DMS153 treated with DMSO at 0.1 percent for 48 hours (cell line): ENCODE data around the gene PLEK.

Source experiments
- DNase-seq: peaks from one replicate; lab custom pipeline; 2025; ENCODE audit not compliant: unreplicated experiment; lab: John Stamatoyannopoulos, UW

PLEK gene

DNA sequence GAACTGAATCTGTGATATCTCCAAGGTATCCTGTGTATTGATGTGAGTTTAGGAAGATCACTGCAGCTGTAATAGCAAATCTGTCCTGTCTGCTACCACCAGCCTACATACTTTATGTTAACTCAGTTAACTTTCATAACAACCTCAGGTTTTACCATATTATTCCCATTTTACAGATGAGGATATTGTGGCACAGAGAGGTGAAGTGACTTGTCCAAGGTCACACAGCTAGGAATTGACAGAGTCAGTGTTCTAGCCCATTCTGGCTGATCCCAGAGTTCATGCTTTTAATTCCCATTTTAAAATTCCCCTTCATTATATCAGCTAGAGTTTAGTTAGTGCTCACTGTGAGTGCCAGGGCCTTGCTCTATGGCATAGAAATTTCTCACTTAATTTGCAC is 49.4 kb downstream of the PLEK start:
- no peak for DNase-seq

DNA sequence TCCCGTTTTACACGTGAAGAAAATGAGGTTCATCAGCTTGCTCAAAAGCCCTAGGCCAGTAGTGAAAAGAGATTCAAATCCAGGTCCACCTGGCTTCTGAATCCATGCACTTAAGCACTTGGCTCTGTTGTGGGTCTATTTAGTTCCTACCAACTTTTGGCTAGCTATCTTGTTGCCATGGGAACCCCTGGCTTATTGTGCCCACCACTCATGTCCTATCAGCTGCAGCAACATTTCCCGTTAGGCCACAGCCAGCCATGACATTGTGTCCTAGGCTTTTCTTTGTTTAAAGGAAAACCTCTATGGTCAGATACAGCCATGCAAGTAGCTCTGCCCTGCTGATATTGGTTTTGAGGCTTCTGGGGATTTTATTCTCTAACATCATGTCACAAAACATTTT is 49.8 kb downstream of the PLEK start:
- DNase-seq, result no peak

DNA sequence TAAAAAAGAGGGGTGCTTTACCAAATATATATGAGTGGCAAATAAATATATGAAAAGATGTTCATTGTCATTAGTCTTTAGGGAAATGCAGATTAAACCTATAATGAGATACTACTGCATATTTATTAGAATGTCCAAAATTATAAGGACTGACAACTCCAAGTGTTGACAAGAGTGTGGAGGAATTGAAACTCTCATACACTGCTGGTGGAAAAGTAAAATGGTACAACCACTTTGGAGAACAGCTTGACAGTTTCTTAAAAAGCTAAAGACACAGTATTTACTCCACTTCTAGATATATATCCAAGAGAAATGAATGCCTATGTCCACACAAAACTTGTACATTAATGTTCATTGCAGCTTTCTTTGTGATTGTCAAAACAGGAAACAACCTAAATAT is 50.4 kb downstream of the PLEK start:
- no peak for DNase-seq

DNA sequence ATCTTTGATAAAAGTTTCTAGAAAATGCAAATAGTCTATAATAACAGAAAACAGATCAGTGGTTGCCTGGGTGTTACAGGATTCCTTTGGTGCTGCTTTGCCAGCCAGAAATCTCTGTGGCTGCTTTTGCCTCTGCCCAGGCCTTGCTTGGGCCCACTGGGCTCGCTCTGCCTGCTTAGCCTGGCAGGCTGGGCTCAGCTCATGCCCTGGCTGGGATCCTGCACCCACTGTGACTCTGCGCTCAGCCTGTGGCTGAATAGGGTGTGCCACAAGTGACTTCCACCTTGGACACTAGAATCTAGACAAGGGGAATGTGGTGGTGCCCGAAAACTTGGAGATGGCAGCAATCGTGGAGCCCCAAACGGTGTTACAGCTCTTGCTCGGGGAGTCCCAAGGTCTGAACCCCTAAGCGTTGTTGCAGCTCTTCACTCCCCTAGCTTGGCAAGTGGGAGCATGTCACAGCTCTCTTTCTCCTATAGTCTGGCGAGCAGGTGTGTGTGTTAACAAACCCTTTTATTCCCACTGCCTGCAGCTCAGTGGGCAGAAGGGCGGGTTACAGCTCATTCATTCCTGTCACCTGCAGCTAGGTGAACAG is 51.1 kb downstream of the PLEK start:
- DNase-seq, result peak; percentile 44

DNA sequence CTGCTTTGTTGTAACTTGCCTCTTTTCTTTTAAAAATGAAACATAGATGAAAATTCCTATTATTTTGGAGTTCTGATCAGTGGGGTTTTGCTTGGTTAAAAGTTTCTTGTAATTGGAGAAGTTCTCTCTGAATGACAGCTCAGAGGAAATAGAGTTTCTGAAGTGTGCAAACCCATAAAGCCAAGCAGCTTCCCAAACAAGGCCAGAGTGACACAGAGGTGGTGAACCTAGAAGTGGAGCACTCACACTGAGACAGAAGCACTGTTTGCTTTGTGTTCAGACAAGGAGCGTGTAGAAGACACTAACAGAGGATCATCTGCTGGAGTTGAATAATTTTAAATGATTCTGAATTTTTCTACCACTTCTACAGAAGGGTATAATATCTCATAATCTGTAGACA is 52.8 kb downstream of the PLEK start:
- no peak for DNase-seq

DNA sequence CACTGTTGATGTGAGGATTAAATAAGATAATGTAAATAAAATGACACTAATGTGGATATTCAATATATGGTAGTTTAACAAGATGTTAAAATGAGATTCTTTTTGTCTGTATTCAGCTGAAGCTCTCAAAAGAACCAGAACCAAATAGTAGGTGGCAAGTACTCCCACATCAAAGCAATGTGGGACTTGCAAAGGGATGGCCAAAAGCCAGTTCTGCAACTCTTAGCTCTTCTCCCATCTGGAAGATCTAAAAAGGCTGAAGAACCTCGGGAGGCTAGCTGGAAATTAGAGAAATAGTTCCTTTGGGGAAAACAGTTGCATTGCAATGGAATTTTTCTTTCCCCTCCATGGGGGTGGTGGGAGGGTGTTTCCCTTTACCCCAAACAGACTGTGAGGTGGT is 53.3 kb downstream of the PLEK start:
- DNase-seq, result no peak

DNA sequence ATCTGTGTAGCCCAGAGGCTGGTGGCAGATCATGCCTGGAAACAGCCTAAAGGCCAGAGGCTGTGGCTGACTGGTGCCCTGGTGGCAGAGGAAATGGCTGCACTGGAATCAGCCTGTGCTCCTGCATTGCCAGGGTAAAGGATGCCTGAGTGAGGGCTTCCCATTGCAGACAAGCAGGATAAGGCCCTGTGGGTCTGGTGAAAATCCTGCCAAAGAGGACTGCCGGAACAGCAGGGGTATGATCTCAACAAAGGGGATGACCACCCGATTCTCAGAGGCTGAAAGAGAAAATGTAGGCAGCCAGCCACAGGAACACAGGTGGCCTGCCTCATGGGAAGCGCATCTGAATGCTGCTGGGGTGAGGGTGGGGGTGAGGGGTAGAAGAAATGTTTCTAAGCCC is 53.8 kb downstream of the PLEK start:
- no peak for DNase-seq

DNA sequence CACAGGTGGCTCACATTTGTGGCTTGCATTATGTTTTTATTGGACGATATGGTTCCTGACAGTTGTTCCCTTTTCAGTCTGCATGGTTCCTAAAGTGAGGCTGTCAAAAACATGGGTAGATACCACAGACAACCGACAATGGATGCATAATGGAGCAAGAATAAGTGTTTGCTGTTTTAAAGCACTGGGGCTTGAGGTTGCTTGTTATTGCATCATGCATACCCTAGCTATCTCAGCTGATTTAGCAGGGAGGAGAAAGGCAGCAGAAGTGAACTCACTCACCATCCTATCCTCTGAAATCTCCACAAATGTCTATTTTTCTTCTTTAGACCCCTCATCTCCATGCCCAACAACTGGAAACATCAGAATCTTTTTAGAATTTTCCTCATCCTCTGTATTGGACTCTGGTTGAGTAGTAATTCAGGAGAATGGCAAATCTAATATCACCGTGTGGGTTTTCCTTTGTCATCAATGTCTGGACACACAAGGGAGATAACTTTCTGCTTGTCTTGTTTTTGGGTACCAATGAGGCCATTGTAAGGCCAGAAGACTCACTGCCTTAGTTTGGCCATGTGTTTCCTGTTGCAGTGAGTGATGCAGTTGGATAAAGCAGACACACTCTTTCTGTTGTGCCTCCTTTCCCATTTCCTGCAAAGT is 55.3 kb downstream of the PLEK start:
- no peak for DNase-seq

DNA sequence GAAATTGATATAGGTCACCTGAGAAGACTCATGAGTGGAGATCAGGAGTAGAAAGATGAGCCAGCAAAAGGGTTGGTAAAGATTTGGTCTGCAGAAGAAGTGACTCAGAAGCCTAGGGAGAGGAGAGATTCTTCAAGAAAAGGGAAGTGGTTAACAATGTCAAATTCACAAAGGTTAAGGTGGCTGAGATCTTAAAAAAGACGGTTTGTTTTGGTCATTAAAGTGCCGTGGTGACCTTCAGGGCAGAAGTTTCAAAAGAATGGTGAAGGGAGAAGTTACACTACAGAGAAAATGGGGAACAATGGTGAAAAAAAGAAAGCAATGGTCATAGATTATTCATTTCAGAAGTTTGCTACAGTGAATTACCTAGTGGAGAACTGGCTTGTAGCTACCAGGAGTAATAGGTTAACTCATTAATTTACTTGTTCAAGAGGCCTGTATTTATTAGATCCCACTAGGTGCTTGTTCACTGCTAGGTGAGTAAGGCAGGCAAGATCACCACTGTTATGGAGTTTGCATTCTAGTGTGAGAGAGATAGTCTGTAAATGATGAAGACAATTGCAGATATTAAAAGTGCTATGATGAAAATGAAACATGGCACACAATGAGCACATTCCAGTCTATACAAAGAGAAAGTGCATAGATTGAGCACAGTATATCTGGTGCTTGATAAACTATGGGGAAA is 59.0 kb downstream of the PLEK start:
- DNase-seq, result no peak

DNA sequence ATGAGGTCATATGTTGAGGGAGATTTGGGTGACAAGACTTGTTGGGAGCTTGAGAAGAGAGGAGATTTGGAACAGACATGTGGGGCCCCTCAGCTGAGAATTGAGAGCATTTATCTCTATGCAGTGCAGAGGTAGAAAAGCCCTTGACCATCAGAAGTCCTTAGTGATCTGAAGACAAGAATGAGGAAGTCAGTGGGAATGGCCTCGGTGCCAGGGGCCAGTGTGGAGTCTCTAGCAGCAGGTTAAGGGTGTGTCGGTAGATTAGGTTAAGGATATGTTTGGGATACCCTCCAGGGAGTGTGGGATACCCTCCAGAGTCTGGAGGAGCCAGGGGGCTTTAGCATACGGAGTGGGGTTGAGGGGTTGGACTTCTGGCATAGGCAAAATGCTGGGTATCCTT is 60.4 kb downstream of the PLEK start:
- no peak for DNase-seq

DNA sequence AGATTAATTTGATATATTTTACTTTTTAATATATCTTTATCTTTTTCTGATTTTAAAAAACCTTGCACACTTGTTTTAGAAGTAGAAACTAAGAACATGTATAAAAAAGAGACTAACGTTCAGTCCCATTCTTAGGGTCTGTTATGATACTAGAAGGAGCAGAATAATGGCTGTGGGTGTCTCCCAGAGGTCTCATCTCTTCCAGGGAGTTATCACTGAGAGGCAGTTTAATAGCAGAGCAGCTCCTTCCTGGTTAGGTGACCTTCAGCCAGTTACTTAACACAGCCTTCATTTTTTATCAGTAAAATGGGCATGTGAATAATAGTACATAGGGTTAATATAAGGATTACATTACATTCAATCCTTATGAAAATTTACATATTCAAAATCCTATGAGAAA is 61.4 kb downstream of the PLEK start:
- DNase-seq, result no peak

DNA sequence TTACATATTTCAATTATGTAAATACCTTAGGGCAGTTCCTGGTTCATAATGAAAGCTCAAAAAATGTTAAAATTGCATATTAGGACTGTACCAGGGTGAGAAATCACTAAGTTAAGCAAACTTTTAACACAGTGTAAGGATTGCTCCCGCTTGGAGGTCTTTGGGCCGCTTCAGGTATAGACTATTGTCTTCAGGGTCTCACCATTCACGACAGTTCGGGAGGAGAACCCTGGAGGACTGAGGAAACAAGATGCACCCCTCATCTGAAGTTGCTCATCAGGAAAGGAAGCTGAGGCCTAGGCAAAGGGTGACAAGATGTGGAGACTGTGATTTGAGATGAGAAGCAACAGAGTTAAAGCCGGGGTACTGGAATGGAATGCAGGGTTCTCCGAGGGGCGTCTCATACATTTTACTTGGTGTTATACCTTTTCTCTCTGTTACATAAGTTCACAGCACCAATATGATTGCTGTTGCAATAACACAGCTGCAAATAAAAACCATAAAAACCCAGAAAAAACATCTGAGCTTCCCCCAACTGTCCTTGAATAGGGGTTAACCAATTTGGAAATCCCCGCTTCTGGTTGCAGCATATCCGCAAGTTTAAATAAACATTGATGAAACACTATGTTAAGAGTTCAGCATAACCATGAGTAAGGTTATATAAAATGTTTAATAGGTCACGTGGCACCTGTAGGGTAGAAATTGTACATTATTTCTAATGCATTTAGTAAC is 61.9 kb downstream of the PLEK start:
- no peak for DNase-seq

DNA sequence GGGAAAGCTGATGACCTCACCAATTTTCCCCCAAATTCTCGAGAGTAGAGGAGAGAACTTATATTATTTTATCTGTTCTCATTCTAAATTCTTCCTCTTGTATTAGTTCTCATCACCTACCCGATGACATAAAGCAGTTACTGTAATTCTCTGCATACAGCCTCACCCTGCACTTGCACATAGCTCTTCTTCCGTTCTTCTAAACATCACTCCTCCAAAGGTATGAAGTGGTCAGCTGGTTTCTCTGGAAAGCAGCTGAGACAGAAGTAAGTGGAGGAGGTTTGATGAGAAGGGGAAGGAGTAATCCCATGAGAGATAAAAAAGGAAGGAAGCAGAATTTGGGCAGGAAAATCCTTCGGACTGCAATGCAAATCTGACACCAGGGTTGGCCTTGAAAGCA is 63.0 kb downstream of the PLEK start:
- no peak for DNase-seq

DNA sequence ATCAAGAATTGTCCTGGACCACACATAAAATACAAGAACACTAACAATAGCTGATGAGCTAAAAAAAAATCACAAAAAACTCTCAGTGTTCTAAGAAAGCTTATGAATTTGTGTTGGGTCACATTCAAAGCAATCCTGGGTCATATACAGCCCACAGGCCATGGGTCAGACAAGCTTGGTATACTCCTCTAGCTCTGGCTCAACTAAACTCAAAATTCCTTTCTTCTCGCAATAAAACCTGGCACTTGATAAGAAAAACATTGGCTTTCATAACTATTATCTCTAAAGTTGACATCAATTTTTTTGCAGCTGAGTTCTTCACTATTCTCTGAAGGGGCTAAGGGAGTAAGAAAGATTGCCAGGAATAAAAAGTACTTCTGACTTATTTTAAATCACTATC is 63.7 kb downstream of the PLEK start:
- DNase-seq, result no peak

DNA sequence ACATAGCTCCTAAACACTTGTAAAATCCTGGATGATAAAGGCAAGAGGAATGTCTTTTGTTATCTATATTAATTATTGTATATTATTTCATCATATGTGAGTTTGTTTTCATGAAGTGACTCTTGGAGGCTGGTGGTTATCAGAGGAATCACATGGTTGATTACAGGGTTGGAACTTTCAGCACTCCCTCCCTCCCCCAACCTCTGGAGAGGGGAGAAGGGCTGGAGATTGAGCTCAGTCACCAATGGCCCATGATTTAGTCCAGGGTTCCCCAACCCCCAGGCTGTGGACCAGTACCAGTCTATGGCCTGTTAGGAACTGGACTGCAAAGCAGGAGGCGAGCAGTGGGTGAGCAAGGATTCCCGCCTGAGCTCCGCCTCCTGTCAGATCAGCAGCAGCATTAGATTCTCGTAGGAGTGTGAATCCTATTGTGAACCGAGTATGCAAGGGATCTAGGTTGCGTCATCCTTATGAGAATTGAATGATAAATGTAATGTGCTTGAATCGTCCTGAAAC is 64.3 kb downstream of the PLEK start:
- DNase-seq, result no peak

DNA sequence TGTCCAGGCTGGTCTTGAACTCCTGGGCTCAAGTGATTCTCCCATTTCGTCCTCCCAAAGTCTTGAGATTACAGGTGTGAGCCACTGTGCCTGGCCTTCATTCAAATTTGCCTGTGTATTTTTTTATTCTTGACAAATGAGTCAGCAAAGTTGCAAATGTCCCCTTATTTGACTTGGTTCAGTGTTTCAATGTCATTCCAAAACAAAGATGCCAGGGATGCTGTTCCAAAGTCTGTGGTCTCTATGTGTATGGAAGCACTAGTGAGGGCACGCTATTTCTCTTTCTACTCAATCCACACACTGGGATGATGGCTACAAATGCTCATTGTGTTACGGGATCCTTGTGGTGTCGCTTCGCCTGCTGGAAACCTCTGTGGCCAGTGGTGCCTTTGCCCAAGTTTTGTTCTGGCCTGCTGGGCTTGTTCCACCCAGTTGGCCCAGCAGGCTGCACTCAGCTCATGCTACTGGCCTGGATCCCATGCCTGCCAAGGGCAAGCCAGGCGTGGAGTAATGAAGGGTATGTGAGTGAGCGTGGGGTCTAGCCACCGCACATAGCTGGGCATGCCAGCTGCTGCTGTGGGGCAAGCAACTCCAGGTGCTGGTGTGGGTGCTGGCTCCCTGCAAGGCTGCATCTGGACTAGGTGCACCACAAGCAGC is 66.4 kb downstream of the PLEK start:
- DNase-seq, result no peak

DNA sequence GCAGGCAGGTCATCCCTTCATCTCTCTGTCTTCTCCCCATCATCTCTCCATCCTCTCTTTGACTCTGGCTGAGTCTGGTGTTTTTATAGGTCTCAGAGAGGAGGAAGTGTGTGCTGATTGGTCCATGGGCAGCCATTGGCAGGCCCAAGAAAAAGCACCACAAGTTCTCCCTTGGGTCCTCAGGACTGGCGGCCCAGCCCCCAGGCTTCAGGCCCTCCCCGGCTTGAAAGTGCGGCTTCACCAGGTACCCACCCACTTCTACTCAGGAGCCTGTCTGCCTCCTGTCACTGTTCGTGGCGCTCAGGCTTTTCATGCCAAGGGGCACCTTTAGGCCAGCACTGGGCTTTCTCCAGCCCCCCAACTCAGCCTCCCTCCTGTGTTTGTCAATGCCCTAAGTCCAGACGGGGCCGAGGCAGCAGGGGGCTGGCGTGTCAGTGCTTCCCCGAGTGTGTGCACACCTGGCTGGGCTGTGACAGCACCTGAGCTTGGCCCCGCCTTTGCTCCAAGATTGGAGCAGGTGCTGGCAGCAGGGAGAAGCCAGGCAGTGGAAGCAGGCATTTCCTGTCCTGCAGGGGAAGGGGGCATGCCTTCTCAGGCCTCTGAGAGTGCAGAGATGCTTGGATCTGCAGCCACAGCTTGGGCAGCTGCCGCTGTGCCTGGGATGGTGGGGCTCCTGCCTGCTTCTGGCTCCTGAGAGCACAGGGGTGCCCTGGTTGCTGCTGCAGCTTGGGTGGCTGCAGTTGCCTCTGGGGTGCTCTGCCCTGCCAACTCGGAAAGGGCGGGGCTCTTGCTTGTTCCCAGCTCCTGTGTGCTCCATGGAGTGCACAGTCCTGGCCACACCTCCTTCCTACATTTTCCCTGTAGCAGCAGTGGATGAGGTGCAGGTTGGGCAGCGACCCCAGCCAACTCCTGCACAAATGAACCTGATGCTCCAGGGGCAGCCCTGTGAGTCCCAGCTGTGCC is 67.9 kb downstream of the PLEK start:
- no peak for DNase-seq

DNA sequence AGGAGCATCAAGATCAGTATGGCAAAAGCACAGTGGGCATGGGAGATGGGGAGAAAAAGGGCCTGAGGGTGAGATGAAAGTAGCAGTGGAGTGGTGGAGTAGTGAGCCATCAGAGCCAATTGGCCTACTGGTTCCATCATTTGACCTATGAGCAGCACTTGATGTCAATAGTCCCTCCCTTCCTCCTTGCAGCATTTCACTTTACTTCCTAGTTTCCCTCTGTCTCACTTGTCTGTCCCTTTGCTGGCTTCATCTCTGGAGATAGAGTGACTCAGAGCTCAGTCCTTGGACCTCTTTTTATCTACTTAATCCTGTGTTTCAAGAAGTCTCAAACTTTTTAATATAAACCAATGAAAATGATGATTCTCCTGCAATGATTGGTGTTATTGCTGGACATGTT is 69.9 kb downstream of the PLEK start:
- DNase-seq, result no peak

DNA sequence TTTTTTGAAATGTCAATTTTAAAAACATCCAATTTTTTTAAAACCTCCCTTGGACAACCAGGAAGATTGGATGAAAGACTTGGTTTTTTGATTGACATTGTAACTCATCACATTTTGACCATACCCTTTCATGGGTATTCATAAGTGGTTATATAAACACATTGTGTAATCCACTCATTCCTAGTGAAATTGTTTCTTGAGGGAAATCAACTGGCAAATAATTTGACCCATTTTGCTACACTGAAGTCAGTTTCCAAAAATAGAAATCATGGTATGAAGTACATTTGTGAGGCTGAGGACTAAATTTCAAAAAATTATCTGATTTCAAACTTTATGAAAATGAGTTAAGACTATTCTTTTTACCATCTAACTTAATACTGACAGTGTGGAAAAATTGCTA is 70.5 kb downstream of the PLEK start:
- DNase-seq, result no peak

DNA sequence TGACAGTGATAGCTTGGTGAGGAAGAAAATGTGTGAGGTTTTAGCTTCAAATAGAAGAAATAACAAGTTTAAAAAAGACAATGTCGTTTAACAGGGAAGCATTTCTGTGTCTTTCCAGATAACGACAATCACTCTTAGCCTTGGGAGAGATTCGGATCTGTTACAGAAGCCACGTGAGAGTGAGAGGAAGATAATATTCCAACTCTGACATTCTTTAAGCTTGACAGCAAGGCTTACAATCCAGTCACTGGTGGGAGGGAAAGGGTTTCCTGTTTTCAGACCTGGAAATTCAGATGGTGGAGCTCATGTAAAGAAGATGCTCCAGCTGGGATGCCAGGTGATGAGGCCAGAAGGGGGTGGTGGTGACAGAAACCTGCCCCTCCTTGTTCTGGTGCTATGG is 71.2 kb downstream of the PLEK start:
- DNase-seq, result no peak
